Daoy (cell line): Measurements from ENCODE around the gene EFCAB3. TPM values are rescaled to one million over a fixed set of nuclear protein-coding genes. Genes with fewer than 3 reads are reported as not detected.
"Not testable (repeated sequence)": the region's sequence is repeated elsewhere in the genome, so short reads cannot be mapped to it uniquely, and the experiment has no call there.

ENCODE experiments used
- DNase-seq: peaks from one replicate; pipeline ENCODE4 v3.0.0-alpha.2; 2015; ENCODE audit warnings: low read depth
- total RNA-seq: library from RNA; depleted of rRNA; stranded (reverse); fragments of >200 nt; shearing (Covaris generic); gene quantifications from 2 replicates; pipeline ENCODE4 v1.2.3, GENCODE V29; 2014; rRNA removed

EFCAB3 gene
- total RNA-seq: not detected in 2 replicates

- no peak for DNase-seq
Measured at GRCh38 chr17:62380253-62380652, at the start of gene EFCAB3. EFCAB3 (plus strand) TSS chr17:62380553; CDS start chr17:62382980, 2,427 bp downstream.

- no peak for DNase-seq
Measured at GRCh38 chr17:62336527-62336926, 43.8 kb upstream of the EFCAB3 start.

- DNase-seq: no peak
Measured at GRCh38 chr17:62343764-62344270, 36.5 kb upstream of the EFCAB3 start.

GRCh38 chr17:62351176-62351575, 29.2 kb upstream of the EFCAB3 start:
- DNase-seq: no peak

GRCh38 chr17:62366191-62366590, 14.2 kb upstream of the EFCAB3 start:
- no peak for DNase-seq

- no peak for DNase-seq
Measured at GRCh38 chr17:62381561-62381960, 1.2 kb downstream of the EFCAB3 start.

GRCh38 chr17:62388856-62389255, 8.5 kb downstream of the EFCAB3 start:
- DNase-seq: no peak

- no peak for DNase-seq
Measured at GRCh38 chr17:62392908-62393307, 12.6 kb downstream of the EFCAB3 start.

GRCh38 chr17:62398891-62399290, 18.5 kb downstream of the EFCAB3 start:
- no peak for DNase-seq

- DNase-seq: no peak
Measured at GRCh38 chr17:62405451-62405850, 25.1 kb downstream of the EFCAB3 start.

- DNase-seq: not testable (repeated sequence)
Measured at GRCh38 chr17:62413090-62413489, 32.7 kb downstream of the EFCAB3 start.

GRCh38 chr17:62423647-62424461, 43.5 kb downstream of the EFCAB3 start, which contains the start of gene METTL2A:
METTL2A (plus strand) TSS chr17:62423897; CDS start chr17:62423903, 6 bp downstream.
- peak; percentile 93 for DNase-seq

GRCh38 chr17:62426214-62426613, 45.9 kb downstream of the EFCAB3 start:
- not testable (repeated sequence) for DNase-seq

GRCh38 chr17:62435251-62435650, 54.9 kb downstream of the EFCAB3 start:
- DNase-seq: not testable (repeated sequence)

GRCh38 chr17:62441181-62441580, 60.8 kb downstream of the EFCAB3 start:
- not testable (repeated sequence) for DNase-seq

GRCh38 chr17:62444063-62444462, 63.7 kb downstream of the EFCAB3 start:
- no peak for DNase-seq

- DNase-seq: not testable (repeated sequence)
Measured at GRCh38 chr17:62445791-62446190, 65.4 kb downstream of the EFCAB3 start.

- DNase-seq: not testable (repeated sequence)
Measured at GRCh38 chr17:62452195-62452594, 71.8 kb downstream of the EFCAB3 start.

GRCh38 chr17:62453041-62453440, 72.7 kb downstream of the EFCAB3 start:
- not testable (repeated sequence) for DNase-seq

GRCh38 chr17:62453656-62454055, 73.3 kb downstream of the EFCAB3 start:
- DNase-seq: not testable (repeated sequence)

GRCh38 chr17:62454111-62454510, 73.8 kb downstream of the EFCAB3 start:
- not testable (repeated sequence) for DNase-seq

GRCh38 chr17:62456016-62456415, 75.7 kb downstream of the EFCAB3 start:
- no peak for DNase-seq

- DNase-seq: not testable (repeated sequence)
Measured at GRCh38 chr17:62458483-62458882, 78.1 kb downstream of the EFCAB3 start.
